Stimulated activated CD8-positive, alpha-beta memory T cell treated with anti-CD3 and anti-CD28 coated beads, Interleukin-4, amount 100 ng/mL, for 24 hours (primary cell): ENCODE data around the gene SCAI.
"Not testable (repeated sequence)": the region's sequence is repeated elsewhere in the genome, so short reads cannot be mapped to it uniquely, and the experiment has no call there.

Source experiments
- DNase-seq: peaks from one replicate; pipeline ENCODE4 v3.0.0-alpha.2; 2020; ENCODE audit warnings: low read depth

Gene SCAI

DNA sequence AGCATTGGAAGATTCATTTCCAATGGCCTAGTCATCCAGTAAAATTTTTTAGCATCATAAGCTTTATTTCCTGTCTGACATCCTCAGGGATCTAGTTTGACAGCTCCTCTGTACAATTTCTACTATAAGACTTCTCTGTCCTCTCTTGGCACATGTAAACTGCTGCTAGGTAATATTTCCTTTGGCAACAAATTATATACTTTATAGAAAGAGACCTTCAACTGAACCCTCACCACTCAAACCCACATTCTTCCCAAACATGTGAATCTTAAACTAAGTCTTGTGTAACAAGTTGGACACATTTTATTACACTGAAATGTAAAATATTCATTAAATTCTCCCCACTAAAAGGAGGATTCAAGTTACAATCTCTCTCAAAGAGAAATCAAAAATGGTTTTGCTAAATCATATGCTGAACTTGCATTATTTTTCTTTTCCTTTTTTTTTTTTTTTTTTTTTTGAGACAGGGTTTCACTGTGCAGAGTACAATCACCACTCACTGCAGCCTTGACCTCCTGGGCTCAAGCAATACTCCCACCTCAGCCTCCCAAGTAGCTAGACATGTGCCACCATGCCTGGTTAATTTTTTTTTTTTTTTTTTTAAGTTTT, 36.9 kb downstream of the SCAI start:
- DNase-seq: no peak

DNA sequence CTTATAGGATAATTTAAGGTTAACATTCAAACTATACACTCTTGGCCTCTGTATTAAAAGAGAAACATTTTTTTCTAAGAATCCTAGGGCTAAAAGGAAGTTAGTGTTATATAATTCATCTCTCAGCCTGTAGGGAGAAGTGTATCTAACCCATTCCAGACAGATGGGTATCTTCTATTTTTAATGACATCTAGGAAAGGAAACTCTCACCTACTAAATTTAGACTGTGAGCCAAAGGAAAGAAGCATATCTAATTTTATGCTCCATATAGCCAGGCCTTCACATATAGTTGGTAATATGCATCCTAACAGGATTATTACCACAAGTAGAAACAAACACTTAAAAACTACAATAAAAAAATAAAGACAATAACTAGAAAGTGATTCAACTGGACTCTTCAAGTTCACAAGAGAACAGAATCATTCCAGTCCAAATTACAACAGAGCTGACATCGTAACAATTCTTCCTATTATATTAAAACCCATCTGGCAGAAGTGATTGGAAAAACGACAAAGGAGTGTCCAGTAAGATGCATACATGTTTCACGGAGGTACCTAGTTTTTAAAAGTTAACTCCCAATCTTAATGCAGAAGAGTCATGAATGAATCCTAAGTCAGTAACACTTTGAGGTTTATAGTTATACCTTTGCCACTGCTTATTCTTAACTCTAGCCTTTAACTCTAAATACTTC, 39.4 kb downstream of the SCAI start:
- DNase-seq: no peak

DNA sequence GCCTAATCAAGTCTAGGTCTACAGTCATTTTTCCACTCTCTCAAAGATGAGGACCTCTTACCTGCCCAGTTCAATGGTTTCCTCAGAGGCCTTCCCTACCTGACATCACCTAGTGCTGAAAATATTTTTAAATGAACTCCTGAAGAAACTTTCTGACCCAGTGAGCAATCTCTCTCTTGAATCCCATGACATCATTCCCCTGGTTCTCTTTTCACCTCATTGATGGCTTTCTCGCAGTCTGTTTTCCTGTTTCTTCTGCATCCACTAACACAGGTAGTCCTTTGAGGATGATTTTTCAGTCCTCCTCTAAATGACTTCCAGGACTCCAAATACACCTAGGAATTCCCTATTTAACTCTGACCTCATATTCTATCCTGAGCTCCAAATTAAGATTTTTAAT, 40.3 kb downstream of the SCAI start:
- DNase-seq: no peak

DNA sequence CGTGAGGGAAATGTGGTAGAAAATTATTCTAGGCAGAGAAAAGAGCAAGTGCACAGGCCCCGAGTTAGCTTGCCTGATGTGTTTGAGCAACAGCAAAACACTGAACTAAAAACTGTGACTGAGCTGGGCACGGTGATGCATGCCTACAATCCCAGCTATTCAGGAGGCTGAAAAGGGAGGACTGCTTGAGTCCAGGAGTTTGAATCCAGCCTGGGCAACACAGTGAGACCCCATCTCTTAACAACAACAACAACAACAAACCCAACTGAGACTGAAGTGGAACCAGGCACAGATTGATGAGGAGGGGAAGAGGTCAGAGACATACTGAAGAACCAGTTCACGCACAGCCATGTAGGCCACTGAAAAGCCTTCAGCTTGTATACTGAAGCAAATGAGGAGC, 42.5 kb downstream of the SCAI start:
- no peak for DNase-seq

DNA sequence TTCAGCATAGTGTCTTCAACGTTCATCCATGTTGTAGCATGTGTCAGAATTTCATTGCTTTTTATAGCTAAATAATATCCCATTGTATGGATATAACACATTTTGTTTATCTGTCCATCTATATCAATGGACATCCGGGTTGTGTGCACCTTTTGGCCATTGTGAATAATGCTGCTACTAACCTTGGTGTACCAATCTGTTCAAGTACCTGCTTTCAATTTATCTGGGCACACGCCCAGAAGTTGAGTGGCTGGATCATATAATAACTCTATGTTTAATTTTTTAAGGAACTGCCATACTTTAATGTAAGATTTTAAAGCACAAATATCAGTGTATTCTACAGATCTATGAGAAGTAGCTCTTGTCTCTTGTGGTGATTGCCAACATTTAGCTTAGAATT, 43.5 kb downstream of the SCAI start:
- DNase-seq: no peak

DNA sequence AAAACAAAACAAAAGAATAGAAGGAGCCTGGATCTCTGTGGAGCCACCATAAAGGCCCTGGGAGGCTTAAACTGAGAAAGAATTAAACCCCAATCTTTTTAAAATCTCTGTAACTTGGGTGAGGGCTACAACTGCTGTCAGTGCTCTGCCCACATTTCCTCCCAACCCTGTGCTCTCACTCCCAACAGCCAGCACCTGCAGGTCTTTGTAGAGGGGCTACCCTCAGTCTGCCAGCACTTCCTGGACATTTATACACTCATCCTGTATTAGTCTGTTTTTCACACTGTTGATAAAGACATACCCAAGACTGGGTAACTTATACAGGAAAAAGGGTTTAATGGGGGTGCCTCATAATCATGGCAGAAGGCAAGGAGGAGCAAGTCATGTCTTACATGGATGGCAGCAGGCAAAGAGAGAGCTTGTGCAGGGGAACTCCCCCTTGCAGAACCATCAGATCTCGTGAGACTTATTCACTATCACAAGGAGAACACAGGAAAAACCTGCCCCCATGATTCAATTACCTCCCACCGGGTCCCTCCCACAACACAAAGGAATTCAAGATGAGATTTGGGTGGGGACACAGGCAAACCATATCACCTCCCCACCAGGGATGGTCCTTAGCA, 47.4 kb downstream of the SCAI start:
- DNase-seq: no peak

DNA sequence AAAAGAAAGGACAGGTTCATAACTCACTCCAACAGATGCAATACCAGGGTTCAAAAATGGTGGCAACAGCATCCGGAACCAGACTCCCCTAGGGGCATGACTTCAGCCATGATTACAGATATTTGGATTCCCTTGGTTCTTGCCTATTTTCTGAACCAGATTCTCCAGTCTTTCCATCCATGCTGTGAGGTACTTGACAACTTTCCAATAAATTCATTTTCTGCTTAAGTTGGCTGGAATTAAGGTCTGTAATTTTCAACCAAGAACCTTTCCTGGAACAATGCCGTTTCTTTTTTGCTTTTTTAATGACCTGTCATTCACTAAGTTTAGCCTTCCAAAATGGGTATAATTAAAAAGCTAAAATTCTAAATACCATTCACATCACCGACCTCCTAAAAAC, 52.2 kb downstream of the SCAI start:
- DNase-seq: no peak

DNA sequence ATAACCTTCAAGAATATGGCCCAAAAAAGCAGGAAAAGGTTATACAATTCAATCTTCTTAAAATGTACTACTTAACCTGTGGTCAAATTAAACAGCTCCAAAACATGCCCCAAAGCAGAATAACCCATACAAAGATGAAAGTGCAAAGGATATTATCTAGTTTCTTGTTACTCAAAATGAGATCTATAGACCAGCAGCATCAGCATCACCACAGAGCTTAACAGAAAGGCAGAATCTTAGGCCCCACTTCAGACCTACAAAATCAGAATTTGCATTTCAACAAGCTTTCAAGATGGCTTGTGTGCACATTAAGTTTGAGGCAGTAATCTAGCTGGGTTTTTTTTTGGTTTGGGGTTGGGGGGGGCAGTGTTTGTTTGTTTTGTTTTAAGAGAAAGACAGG, 54.0 kb downstream of the SCAI start:
- DNase-seq: no peak

DNA sequence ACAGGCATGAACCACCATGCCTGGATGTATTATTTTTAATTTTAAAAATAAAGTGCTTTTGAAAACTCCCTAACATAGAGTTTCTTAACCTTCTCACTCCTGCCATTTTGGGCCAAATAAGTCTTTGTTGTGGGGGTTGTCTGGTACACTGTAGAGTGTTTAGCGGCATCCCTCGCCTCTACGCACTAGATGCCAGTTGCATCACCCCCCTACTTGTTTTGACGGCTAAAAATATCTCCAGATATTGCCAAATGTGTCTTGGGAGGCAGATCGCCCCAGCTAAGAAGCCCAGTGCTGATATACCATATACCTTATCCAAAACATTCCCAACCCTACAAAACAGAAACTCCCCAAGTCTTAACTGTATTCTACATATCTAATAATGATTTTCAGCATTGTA, 54.6 kb downstream of the SCAI start:
- no peak for DNase-seq

DNA sequence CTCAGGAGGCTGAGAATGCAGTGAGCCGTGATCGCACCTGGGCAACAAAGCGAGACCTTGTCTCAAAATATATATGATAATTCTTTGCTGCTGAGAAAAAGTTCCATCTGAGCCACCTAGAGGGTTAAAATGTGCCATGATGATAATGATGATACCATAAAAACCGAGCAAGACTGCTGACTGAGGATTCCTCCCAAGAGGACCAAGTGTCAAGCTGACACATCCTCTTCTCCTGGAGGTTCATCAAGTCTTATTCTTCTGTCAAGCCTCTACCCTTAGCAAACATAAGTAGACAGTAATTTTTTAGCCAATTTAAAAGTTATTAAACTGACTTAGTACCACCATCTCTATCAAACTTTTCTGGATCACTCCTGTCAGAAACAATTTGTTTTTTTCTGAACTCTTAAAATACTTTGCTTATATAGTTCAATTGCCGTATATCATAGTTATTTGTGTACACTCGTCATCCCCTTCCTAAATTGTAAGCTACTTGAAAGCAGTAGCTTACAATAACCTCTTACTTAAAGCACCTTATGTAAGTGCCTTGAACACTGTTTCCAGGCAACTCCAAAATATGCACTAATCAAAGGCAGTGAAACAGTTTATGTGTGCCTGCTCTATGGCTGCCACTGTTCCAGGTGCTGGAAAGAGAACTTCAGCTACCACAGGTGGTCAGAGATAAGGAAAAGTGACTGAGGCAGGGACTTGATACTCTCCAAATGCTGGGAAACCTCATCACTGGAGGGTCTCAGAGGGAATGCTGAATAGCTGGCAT, 57.4 kb downstream of the SCAI start:
- DNase-seq: no peak

DNA sequence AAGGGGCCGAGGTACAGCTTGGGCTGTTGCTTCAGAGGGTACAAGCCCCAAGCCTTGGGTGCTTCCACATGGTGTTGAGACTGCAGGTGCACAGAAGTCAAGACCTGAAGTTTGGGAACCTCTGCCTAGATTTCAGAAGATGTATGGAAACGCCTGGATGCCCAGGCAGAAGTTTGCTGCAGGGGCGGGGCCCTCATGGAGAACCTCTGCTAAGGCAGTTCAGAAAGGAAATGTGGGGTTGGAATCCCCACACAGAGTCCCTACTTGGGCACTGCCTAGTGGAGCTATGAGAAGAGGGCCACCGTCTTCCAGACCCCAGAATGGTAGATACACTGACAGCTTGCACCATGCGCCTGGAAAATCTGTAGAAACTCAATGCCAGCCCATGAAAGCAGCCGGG, 61.1 kb downstream of the SCAI start:
- DNase-seq: not testable (repeated sequence)

DNA sequence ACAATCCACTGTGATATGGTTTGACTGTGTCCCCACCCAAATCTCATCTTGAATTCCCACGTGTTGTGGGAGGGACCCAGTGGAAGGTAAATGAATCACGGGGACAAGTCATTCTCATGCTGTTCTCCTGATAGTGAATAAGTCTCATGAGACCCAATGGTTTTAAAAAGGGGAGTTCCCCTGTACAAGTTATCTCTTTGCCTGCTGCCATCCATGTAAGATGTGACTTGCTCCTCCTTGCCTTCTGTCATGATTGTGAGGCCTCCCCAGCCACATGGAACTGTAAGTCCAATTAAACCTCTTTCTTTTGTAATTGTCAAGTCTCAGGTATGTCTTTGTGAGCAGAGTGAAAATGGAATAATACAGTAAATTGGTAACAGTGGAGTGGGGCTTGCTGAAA, 62.5 kb downstream of the SCAI start:
- DNase-seq: not testable (repeated sequence)

DNA sequence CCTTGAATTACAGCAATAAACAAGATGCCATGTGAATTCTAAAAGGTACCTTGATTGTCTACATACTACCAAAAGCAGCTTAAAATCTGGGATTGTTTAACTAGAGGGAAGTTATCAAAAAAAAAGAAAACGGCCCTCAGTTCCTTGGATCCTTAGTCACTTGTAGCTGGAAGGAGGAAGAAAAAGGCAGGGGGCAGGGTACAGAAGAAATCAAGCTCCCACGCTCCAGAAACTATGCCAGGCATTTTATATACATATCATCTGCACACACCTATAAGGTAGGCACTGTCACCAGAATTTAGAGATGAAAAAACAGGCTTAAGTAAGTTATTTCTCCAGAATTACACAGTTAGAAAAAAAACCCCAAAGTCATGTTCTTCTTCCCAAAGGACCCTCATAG, 63.4 kb downstream of the SCAI start:
- DNase-seq: no peak

DNA sequence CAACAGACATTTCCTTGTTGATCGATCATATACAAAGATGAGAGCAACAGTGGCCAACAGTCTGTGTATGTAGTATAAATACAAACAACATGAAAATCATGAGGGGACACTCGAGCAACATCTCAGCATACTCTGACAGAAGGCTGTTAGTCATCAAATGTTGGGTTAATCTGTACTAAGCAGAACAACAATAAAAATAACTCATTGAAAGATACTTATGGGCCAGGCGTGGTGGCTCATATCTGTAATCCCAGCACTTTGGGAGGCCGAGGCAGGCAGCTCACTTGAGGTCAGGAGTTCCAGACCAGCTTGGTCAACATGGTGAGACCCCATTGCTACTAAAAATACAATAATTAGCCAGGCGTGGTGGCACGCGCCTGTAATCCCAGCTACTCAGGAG, 67.3 kb downstream of the SCAI start:
- DNase-seq: no peak

DNA sequence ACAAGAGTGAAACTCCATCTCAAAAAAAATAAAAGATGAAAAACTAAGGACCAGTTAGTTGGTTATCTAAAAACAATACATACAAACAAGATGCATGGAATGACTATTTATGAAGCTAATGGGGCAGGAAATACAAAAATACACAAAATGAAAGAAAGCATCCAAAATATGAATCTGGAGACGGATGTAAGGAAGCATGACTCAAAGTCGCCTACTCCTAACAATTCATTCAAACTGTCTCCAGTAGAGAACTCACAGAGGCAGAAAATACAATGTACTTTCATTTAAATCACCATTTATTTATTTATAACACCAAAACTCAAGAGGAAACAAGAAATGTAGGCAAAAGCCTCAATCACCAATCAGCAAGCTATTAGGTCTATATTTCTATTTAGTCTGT, 68.4 kb downstream of the SCAI start:
- no peak for DNase-seq

DNA sequence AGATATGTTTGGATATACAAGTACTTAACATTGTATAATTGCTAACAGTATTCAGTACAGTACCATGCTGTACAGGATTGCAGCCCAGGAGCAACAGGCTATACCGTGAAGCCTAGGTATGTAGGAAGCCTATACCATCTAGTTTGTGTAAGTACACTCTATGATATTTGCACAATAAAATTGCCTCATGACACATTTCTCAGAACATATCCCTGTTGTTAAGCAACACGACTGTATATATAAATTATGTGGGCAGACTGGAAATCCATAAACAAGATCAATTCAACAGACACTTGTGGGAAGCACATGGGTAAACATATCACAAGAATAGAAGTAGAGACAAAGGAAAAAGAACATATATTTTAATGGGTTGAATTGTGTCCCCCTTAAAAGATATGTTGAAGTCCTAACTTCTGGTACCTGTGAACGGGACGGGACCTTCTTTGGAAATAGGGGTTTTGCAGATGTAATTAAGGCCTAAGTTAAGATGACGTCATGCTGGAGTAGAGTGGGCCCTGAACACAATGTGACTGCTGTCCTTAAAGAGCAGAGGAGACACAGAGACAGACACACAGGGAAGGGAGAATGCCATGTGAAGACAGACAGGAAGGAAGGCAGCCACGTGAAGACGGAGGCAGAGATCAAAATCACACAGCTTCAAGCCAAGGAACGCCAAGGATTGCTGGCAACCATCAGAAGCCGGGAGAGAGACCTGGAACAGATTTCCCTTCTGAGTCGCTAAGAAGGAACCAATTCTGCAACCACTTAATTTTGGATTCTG, 76.3 kb downstream of the SCAI start:
- no peak for DNase-seq

DNA sequence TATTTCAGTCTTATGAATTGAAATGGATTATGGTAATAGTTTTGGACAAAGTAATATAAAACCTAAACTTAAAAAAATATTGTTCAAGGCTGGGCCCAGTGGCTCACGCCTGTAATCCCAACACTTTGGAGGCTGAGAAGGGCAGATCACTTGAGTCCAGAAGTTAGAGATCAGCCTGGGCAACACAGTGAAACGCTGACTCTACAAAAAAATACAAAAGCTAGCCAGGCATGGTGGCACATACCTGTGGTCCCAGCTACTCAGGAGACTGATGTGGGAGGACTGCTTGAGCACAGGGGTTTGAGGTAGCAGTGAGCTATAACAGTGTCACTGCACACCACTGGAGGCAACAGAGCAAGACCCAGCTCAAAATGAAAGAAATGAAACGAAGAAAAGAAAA, 81.9 kb downstream of the SCAI start:
- no peak for DNase-seq

DNA sequence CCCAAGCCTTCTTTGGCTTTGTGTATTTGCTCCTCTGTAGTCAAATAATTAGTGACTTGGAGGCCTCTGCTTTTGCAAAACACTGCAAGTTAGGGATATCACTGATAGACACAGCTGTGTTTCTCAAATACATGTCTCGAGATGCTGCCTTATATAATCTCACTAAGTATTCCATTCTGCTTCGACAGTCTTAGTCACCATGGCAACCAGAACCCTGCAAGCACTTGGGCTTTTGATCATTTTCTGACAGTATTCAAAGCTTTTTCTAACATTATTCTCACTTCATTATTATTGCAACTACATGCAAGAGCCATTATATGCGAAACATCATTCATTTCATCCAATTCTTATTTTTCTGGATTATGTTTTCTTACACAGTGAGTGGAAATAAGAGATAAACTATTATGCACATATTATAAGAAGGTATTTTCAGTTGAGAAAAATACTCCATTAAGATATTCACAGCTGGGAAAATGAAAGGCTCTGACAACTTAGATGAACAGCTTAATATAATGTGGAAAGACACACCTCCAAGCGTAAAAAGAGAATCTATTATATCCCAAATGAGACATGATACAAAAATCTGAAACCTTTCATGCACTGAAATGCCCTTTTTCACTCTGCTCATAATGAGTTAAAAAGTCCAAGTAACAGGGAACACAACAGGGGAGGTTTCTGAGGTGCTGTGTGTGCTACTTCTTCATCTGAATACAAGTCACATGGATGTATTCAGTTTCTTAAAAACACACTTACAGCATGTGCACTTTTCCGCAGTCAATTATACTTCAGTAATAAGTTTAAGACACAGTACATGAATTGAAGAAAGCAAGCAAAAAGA, 93.9 kb downstream of the SCAI start:
- DNase-seq: no peak

DNA sequence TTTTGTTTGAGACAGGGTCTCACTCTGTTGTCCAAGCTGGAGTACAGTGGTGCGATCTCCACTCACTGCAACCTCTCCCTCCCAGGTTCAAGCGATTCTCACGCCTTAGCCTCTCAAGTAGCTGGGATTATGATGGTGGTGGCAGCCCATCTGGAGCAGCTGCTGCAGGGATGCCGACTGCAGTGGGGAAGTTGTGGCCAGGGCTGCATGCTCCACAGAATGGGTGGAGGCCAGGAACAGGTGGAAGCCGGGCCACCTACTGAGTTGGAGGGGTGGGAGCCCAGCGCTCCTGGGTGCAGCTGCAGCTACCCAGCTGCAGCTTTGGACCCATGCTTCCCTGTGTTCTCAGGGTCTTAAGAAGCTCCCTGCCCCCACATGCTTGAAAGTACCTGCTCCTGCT, 99.7 kb downstream of the SCAI start:
- no peak for DNase-seq

DNA sequence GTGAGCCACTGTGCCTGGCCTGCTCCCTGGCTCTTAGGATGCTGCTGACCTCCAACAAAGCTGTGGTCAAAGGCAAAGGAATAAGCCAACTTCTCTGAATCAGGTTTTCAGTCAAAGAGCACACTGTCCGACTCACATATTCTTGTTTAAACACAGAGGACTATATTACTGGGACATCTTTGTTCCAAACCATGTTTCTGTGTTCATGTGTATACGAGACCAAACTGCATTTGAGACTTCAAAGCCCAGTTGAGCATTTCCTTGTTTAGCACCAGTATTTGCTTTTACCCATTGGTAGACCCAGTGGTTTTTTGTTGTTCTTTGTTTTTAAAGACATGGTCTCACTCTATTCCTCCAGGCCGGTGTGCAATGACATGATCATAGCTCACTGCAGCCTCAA, 100.2 kb downstream of the SCAI start:
- DNase-seq: no peak

DNA sequence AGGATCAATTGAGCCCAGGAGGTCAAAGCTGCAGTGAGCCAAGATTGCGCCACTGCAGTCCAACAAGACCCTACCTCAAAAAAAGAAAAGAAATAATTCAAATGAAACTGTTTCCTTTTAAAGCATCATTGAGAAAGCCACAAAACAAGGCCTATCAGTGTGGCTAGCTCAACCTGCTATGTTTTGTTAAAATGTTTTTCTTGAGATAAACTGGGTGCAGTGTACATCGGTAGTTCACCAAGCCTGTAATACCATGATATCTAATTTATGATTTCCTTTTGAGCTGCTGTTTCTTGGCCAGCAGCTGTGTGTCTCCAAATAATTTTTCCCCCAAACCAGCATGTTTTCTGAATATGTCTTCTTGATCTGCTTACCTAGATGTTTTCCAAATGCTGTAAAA, 105.2 kb downstream of the SCAI start:
- DNase-seq: no peak
